ENCODE measurements around the gene OR10C1.

- TF ChIP-seq NR2C2 (IDR thresholded peaks at IDR 0.05; ENCODE audit: borderline replicate concordance, control insufficient read depth, insufficient read length, low read depth) (no peak), SIN3A (IDR thresholded peaks at IDR 0.05; ENCODE audit: low read depth, low read length) (no peak), MXI1 (IDR thresholded peaks at IDR 0.05; ENCODE audit: low read depth, low read length) (no peak), MAX (IDR thresholded peaks at IDR 0.05; ENCODE audit: low read depth, low read length) (no peak), ZBTB33 (IDR thresholded peaks at IDR 0.05) (no peak), ATF2 (IDR thresholded peaks at IDR 0.05; ENCODE audit: low read length) (no peak), TAF1 (IDR thresholded peaks at IDR 0.05; ENCODE audit: borderline replicate concordance, low read depth, low read length) (no peak), TCF7 (IDR thresholded peaks at IDR 0.05; ENCODE audit: borderline replicate concordance) (no peak), POLR2A (IDR thresholded peaks at IDR 0.05; ENCODE audit: low read depth, low read length) (no peak), CTCF (IDR thresholded peaks at IDR 0.05 in 2 of 3, conservative IDR thresholded peaks at IDR 0.05 in 1 of 3; ENCODE audit: control insufficient read depth in 2 of 3, extremely low read depth in 1 of 3, insufficient read depth in 1 of 3, low read depth in 3 of 3, low read length in 3 of 3) (no peak)
These were observed 14.5 kb upstream of the OR10C1 start for GRCh38 chr6:29424575-29424974.
